ENCODE measurements around the gene PRDM15.

Gene PRDM15

GRCh38 chr21:41825216-41825615, 53.9 kb downstream of the PRDM15 start:
- no peak for TF ChIP-seq CTCF (IDR thresholded peaks at IDR 0.05; ENCODE audit: extremely low read depth, insufficient read depth, missing control alignments)
- no peak for DNase-seq (ENCODE audit: low spot score)
- in situ Hi-C loops (cut with MboI; ENCODE audit: low pct_unique_long_range_greater_than_20kb, low sequenced_read_pairs, unreplicated experiment) = no loop called here

- in situ Hi-C loops (cut with MboI; ENCODE audit: low pct_unique_long_range_greater_than_20kb, low sequenced_read_pairs, unreplicated experiment) = no loop called here
- no peak for TF ChIP-seq CTCF (IDR thresholded peaks at IDR 0.05; ENCODE audit: extremely low read depth, insufficient read depth, missing control alignments)
- DNase-seq (ENCODE audit: low spot score) = no peak
Observed at GRCh38 chr21:41824466-41825207, 54.5 kb downstream of the PRDM15 start.

DNA sequence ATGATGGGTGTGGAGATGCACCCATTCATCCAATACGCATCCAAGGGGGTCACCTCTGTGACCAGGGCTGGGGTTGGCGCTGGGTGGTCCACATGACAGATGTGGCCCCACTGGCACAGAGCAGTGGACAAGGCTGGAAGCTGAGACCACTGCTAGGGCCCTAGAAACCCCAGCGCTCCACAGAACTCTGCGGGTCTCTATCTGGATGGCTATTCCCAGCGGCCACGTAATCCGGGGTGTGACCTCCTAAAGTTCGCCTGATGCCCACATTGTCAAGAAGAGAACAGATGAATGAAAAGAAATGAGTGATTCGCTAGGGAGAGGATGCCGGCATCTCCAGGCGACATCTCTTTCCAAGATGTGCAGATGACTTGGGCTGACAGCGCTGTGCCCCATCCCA, 55.2 kb downstream of the PRDM15 start:
- no peak for TF ChIP-seq CTCF (IDR thresholded peaks at IDR 0.05; ENCODE audit: extremely low read depth, insufficient read depth, missing control alignments)
- DNase-seq (ENCODE audit: low spot score) = no peak
- in situ Hi-C loops (cut with MboI; ENCODE audit: low pct_unique_long_range_greater_than_20kb, low sequenced_read_pairs, unreplicated experiment) = no loop called here

DNA sequence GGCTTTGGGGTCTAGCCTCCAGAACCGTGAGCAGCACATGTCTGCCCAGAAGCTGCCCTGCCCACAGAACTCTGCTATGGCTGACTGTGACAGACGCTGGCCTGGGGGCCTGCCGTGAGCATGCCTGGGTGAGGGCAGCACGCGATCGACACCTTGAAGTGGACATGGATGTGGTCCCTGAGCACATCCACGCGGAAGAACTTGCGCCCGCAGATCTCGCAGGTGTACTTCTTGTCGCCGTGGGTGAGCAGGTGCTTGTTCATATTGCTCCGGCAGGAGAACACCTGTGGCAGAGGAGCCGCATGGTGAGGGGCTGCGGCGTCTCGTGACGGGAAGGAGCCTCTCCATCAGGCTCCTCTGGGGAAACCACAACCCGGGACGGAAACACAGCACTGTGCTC, 56.0 kb downstream of the PRDM15 start:
- TF ChIP-seq CTCF (IDR thresholded peaks at IDR 0.05; ENCODE audit: extremely low read depth, insufficient read depth, missing control alignments) = no peak
- in situ Hi-C loops (cut with MboI; ENCODE audit: low pct_unique_long_range_greater_than_20kb, low sequenced_read_pairs, unreplicated experiment) = no loop called here
- no peak for DNase-seq (ENCODE audit: low spot score)

DNA sequence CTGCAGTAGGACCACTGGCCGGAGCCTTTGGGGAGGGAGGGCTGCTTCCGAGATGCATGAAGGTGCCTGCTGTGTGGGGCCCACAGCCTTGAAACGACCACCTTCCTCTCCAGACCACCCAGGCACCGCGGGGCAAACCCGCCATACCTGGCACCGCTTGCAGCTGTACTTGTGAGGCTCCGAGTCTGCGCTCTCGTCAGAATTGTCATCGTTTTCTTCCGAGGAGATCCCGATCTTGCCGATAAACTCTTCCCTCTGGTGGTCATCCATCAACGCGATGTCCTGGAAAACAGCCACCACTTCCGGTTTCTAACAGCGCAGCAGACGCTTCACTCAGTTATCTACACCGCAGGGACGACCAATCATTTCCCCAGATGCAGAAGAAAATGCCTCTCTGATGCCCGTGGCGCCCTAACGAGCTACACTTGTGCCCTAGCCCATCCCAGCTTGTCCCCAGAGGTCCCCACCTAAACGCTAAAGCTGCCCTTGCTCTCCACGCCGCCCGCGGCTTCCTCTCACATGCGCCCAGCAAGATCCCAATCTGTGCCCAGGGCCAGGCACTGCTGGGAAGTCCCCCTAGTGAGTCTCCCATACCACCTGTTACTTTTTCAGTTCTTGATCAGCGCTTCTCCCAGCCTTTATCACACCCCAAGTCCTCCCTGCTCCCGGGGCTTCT, 57.2 kb downstream of the PRDM15 start:
- no peak for DNase-seq (ENCODE audit: low spot score)
- in situ Hi-C loops (cut with MboI; ENCODE audit: low pct_unique_long_range_greater_than_20kb, low sequenced_read_pairs, unreplicated experiment) = no loop called here
- no peak for TF ChIP-seq CTCF (IDR thresholded peaks at IDR 0.05; ENCODE audit: extremely low read depth, insufficient read depth, missing control alignments)

DNA sequence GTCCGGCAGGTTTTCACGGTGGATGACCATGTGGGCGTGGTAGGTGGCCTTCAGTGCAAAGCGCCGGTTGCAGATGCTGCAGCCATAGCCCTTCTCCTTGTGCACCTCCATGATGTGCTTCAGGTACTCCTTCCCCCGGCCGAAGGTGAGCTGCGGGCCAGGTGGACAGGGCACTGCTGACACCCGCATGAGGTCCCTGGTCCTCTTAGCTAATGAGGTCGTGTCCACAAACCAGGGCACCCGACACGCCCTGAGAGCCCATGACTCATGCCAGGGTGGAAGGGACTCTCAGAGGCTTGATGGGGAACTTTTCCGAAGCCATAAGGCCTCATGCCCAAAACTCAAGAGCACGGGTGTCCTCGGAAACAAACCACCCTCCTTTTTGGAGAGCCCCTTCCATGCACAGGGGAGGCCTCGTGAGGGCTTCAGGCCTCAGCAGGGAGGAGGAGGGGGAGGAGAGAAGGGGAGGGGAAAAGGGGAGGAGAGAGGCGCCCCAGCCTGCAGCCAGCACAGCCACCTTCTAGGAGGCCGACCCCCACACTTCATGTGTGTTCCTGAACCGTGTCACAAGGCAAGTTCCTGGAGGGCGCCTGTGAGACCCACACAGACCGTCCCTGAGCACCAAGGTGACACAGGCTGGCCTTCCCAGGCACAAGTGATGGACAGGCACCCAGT, 57.9 kb downstream of the PRDM15 start:
- in situ Hi-C loops (cut with MboI; ENCODE audit: low pct_unique_long_range_greater_than_20kb, low sequenced_read_pairs, unreplicated experiment) = no loop called here
- TF ChIP-seq CTCF (IDR thresholded peaks at IDR 0.05; ENCODE audit: extremely low read depth, insufficient read depth, missing control alignments) = no peak
- DNase-seq (ENCODE audit: low spot score) = no peak

Measured in GM13977 (cell line).